HG03039 (cell line): ENCODE data around the gene CR1L.
"Not testable (repeated sequence)": the region's sequence is repeated elsewhere in the genome, so short reads cannot be mapped to it uniquely, and the experiment has no call there.

Experiments used
- ATAC-seq: cut with Tn5 transposase; IDR thresholded peaks from one replicate; pipeline ENCODE4 v1.9.1; 2021; ENCODE audit warnings: mild to moderate bottlenecking, moderate library complexity; ENCODE audit not compliant: unreplicated experiment

The CR1L gene

DNA sequence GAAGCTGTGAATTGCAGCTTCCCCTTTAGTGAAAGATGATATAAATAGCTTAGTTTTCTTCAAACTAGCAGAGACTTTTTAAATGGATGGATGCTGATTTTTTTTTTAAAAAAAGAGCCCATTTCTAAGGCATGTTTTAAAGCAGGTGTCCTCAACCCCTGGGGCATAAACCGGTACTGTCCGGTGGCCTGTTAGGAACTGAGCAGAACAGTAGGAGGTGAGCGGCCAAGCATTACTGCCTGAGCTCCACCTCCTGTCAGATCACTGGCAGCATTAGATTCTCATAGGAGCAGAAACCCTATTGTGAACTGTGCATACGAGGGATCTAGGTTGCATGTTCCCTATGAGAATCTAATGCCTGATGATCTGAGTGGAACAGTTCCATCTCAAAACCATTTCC is 31.2 kb downstream of the CR1L start:
- no peak for ATAC-seq

GRCh38 chr1:207680590-207681388 is 35.9 kb downstream of the CR1L start:
- not testable (repeated sequence) for ATAC-seq

DNA sequence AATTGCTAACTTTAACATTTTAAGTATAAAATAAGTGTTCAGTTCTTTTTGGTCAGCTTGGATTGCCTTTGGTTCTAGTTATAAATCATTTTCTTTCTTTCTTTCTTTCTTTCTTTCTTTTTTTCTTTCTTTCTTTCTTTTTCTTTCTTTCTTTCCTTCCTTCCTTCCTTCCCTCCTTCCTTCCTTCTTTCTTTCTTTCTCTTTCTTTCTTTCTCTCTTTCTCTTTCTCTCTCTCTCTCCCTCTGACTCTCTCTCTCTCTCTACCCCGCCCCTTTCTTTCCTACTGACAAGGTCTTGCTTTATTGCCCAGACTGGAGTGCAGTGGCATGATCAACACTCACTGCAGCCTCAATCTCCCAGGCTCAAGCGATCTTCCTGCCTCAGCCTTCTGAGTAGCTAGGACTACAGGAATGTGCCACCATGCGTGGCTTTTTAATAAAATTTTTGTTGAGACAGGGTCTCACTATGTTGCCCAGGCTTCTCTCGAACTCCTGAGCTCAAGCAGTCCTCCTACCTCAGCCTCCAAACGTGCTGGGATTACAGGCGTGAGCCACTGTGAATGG is 38.0 kb downstream of the CR1L start:
- ATAC-seq = not testable (repeated sequence)

- ATAC-seq = not testable (repeated sequence)
Observed at GRCh38 chr1:207690551-207690950, 45.6 kb downstream of the CR1L start.

DNA sequence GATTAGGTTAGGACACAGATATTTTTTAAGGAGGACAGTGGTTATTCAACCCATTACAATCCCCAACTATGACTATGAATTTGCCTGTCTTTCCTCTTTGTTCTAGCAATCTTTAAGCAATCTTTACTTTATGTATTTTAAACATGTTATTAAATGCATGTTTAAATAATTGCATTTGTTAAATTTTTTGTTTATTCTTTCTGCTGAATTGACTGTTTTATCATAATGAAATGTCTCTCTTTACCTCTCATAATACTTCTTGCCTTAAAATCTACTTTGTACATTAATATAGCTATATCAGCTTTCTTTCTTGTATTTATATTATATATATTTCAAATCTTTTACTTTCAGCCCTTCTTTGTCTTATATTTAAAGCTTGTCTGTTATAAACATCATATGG is 46.1 kb downstream of the CR1L start:
- ATAC-seq = no peak

GRCh38 chr1:207691841-207692240 is 46.9 kb downstream of the CR1L start:
- no peak for ATAC-seq

- not testable (repeated sequence) for ATAC-seq
Observed at GRCh38 chr1:207692291-207692690, 47.4 kb downstream of the CR1L start.

DNA sequence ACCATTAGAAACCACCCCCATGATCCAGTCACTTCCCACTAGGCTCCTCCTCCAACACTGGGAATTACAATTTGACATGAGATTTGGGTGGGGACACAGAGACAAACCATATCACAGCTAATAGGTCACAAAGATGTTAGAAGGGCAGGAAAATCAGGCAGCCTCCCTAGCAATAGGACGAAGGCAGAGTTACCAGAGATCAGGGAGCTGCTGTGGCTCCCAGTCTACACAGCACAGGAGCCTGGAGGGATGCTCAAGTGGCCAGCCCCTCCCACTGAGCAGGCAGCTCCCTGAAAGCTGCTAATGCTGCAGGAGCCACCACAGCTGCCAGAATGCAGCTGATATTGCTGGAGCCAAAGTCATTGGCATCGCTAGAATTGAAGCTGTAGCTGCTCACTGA is 51.0 kb downstream of the CR1L start:
- no peak for ATAC-seq

GRCh38 chr1:207698822-207699483 is 54.0 kb downstream of the CR1L start:
- ATAC-seq = no peak

- ATAC-seq = no peak
Observed at GRCh38 chr1:207702317-207702716, 57.4 kb downstream of the CR1L start.

- ATAC-seq = no peak
Observed at GRCh38 chr1:207703712-207704111, 58.8 kb downstream of the CR1L start.

DNA sequence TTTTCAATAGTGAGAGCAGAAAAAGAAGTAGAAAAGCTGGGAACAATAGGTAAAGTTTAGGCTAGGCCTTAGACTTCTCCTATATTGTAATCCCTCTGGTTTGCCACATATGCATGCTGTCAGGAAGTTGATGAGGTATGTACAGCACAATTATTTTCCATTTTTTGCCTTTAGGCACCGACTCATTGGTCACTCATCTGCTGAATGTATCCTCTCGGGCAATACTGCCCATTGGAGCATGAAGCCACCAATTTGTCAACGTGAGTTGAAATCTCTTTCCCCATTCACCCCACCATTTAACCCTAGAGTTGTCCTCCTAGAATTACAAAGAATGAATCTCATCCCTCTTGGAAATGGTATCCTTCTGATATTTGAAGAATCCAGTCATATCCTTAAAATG is 63.1 kb downstream of the CR1L start:
- ATAC-seq = not testable (repeated sequence)

- no peak for ATAC-seq
Observed at GRCh38 chr1:207711285-207711684, 66.4 kb downstream of the CR1L start.

- ATAC-seq = not testable (repeated sequence)
Observed at GRCh38 chr1:207712701-207713100, 67.8 kb downstream of the CR1L start.

DNA sequence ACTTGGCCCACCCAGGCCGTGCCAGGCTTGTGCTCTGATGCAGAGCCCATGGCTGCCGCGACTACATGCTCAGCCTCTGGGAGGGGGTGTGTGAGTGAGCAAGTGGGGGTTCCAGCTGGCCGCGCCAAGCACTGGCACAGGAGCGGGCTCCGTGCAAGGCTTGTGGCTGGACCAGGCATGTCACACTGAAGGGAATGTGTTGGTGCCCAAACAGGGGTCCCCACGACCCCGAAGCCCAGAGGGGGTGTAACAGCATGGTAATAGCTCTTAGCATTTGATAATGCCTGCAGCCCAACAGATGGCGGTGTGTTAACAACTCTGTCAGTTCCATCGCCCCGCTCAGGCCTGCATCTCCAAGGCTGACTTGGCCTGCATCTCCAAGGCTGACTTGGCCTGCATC is 68.6 kb downstream of the CR1L start:
- no peak for ATAC-seq

- ATAC-seq = no peak
Observed at GRCh38 chr1:207719234-207719633, 74.3 kb downstream of the CR1L start.

- ATAC-seq = not testable (repeated sequence)
Observed at GRCh38 chr1:207728200-207728858, 83.4 kb downstream of the CR1L start.

DNA sequence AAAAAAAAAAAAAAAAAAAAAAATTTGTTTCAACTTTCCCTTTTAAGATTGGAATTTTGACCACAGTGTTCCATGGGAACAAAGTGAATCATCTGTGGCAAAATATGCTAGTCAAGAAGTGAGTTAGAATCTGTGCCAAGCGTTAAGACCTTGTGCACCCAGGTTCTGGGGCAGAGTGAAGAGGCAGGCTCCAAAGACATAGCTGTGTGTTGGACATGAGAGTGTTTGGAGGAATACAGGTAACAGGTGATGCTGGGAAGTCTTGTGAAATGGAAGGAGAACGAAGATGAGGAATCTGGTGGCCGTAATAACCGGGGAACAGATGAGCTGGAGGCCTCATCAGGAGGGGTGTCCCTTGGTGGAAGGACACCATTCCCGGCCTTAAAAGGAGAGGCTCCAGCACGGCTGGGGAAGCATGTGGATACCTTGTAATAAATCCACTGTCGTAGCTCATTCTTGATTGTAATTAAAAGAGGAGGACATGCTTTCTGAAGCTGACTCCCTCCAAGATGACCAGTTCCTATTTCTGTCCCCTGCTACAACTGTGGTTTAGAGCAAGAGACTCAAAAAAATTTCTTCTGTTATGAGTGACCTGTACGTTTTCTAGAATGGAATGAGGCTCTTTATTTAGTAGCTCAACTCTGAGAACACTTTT is 92.7 kb downstream of the CR1L start:
- ATAC-seq = not testable (repeated sequence)

GRCh38 chr1:207738158-207738659 is 93.3 kb downstream of the CR1L start:
- ATAC-seq = not testable (repeated sequence)

DNA sequence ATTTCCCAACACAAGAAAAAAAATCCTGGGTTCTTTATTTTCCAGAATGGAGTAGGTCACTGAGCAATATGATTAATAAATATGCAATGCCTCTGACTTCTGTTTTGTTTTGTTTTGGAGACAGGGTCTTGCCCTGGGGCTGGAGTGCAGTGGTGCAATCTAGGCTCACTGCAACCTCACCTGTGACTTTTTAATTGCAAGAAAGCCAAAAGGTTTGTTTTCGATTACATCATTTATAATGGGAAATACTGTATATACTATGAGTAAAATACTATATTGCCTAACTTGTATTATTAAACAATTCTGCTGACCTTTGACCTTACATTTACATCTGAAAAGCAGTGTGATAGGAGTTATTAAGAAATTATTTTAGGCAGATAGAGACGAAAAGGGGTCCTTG is 95.3 kb downstream of the CR1L start:
- no peak for ATAC-seq
